Measurements from ENCODE around the gene XYLB.

DNA sequence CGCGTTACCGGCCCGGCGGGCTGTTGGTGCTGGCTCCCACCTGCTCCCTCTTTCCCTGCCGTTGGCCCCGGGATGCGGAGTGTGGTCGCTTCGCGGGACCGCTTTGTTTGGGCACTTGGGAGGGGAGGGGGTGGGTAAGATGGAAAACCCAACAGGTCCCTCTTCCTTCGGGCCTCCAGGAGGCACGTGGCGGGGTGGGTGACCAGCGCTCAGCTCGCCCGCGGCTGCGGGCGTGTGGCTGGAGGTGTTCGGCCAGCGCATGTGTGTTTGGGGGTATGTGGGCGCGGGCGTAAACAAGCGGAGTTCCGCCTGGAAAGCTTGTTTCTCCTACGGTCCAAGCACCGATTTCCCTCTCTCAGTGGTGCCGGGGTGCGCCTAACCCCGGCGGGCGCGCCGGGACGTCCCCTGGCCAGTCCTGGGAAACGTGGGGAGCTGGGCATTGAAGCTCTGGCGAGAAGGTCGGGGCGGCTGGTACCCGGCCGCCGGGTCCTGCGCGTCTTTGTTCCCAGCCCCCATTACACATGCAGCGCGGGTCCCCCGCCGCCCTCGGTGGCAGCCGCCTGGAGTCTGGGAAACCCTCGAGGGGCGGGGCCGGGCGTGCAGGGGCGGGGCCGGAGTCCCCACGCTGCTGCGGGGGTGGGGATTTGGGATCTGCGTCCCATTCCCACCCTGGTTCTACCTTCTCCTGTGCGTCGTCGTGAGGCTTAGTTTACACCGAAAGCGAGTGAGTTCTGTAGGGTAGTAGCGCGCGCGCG is 108.5 kb downstream of the XYLB start:
- TF ChIP-seq CTCF (IDR thresholded peaks at IDR 0.05): no peak
- peak in 1 of 2 donors; percentile 58 for TF ChIP-seq EP300 (IDR thresholded peaks at IDR 0.05)
- TF ChIP-seq POLR2A (IDR thresholded peaks at IDR 0.05): no peak
